HEK293 (cell line): ENCODE data around the gene LRCH4.

ENCODE experiments used
- SCRT1 ChIP-seq: fragments of 450-650 bp; formaldehyde crosslinking; IDR thresholded peaks from 2 replicates; pipeline ENCODE4 v1.5.1; 2016; ENCODE audit warnings: missing biosample characterization, missing genetic modification characterization, borderline replicate concordance
- SP2 ChIP-seq: fragments of 450-650 bp; formaldehyde crosslinking; IDR thresholded peaks from 2 replicates; pipeline ENCODE4 v1.5.1; 2016; ENCODE audit warnings: missing biosample characterization, missing genetic modification characterization
- ZBTB11 ChIP-seq: fragments of 450-650 bp; formaldehyde crosslinking; conservative IDR thresholded peaks from 2 replicates; pipeline ENCODE4 v1.5.1; 2016; ENCODE audit warnings: low read depth, missing biosample characterization, missing genetic modification characterization
- ZBTB48 ChIP-seq: fragments of 450-650 bp; formaldehyde crosslinking; IDR thresholded peaks from 2 replicates; pipeline ENCODE4 v1.5.1; 2016; ENCODE audit warnings: missing biosample characterization, missing genetic modification characterization
- ZNF112 ChIP-seq: fragments of 450-650 bp; formaldehyde crosslinking; IDR thresholded peaks from 2 replicates; pipeline ENCODE4 v1.5.0; 2017; ENCODE audit warnings: missing biosample characterization, missing genetic modification characterization
- ZNF169 ChIP-seq: fragments of 450-650 bp; formaldehyde crosslinking; IDR thresholded peaks from 2 replicates; pipeline ENCODE4 v1.5.1; 2016; ENCODE audit warnings: missing biosample characterization, missing genetic modification characterization
- ZNF174 ChIP-seq: fragments of 450-650 bp; formaldehyde crosslinking; IDR thresholded peaks from 2 replicates; pipeline ENCODE4 v1.5.0; 2017; ENCODE audit warnings: missing biosample characterization, mild to moderate bottlenecking, missing genetic modification characterization
- ZNF24 ChIP-seq: fragments of 450-650 bp; formaldehyde crosslinking; IDR thresholded peaks from 2 replicates; pipeline ENCODE4 v1.5.1; 2016; ENCODE audit warnings: missing biosample characterization, missing genetic modification characterization
- ZNF518A ChIP-seq: fragments of 450-650 bp; formaldehyde crosslinking; conservative IDR thresholded peaks from 2 replicates; pipeline ENCODE4 v1.5.1; 2016; ENCODE audit warnings: low read depth, missing biosample characterization, missing genetic modification characterization
- ZNF585B ChIP-seq: fragments of 450-650 bp; formaldehyde crosslinking; IDR thresholded peaks from 2 replicates; pipeline ENCODE4 v1.5.1; 2016; ENCODE audit warnings: missing biosample characterization, missing genetic modification characterization
- ZNF692 ChIP-seq: fragments of 450-650 bp; formaldehyde crosslinking; IDR thresholded peaks from 2 replicates; pipeline ENCODE4 v1.5.1; 2016; ENCODE audit warnings: missing biosample characterization, missing genetic modification characterization
- ZSCAN30 ChIP-seq: fragments of 450-650 bp; IDR thresholded peaks from 2 replicates; pipeline ENCODE4 v1.5.1; 2018; ENCODE audit warnings: missing biosample characterization, mild to moderate bottlenecking, missing genetic modification characterization, moderate library complexity
- TF ChIP-seq, protein P1 (sequence below): fragments of 450-650 bp; formaldehyde crosslinking; IDR thresholded peaks from 2 replicates; pipeline ENCODE4 v1.5.1; 2016; ENCODE audit warnings: missing biosample characterization, missing genetic modification characterization
- TF ChIP-seq, protein P2 (sequence below): fragments of 450-650 bp; formaldehyde crosslinking; IDR thresholded peaks from 2 replicates; pipeline ENCODE4 v1.5.1; 2016; ENCODE audit warnings: missing biosample characterization, missing genetic modification characterization

Gene LRCH4

DNA sequence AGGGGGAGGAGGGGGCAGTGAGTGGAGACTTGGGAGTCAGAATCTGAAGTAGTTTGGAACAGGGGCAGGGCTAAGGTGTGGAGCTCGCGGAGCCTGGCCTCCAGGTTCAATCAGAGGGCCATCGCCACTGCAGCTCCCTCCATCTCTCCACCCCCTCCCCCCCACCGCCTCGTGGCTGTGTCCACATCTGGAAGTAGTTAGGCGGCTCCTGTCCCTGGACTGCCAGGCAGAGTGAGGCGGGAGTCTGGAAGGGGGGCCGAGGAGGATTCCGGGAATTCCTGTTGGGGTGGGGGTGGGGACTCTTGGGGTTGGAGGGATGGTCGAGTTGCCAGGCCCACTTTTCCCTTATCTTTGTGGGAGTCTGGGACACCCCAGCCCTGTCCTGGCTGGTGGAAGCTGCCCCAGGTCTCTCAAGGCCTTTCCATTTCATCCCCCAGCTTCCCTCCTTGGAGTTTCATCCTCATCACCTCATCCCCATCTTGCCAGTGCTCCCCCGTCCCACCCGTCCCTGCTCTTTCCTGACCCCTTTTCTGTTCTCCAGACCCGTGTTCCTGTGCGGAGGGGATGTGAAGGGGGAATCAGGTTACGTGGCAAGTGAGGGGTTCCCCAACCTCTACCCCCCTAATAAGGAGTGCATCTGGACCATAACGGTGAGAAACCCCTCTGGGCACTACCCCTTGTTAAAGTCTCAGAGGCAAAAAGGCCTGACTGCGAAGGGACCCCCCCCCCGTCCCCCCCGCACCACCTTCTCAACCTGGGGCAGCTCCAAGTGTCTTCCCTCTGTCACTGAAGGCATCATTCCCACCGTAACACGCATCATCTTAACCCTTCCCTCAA is 17.2 kb upstream of the LRCH4 start (continued):
- TF ChIP-seq ZNF518A (tag by site-specific recombination) = no peak
- no peak for TF ChIP-seq ZNF169 (tag by site-specific recombination)
- no peak for TF ChIP-seq ZNF692 (tag by site-specific recombination)
- TF ChIP-seq, protein P1, sequence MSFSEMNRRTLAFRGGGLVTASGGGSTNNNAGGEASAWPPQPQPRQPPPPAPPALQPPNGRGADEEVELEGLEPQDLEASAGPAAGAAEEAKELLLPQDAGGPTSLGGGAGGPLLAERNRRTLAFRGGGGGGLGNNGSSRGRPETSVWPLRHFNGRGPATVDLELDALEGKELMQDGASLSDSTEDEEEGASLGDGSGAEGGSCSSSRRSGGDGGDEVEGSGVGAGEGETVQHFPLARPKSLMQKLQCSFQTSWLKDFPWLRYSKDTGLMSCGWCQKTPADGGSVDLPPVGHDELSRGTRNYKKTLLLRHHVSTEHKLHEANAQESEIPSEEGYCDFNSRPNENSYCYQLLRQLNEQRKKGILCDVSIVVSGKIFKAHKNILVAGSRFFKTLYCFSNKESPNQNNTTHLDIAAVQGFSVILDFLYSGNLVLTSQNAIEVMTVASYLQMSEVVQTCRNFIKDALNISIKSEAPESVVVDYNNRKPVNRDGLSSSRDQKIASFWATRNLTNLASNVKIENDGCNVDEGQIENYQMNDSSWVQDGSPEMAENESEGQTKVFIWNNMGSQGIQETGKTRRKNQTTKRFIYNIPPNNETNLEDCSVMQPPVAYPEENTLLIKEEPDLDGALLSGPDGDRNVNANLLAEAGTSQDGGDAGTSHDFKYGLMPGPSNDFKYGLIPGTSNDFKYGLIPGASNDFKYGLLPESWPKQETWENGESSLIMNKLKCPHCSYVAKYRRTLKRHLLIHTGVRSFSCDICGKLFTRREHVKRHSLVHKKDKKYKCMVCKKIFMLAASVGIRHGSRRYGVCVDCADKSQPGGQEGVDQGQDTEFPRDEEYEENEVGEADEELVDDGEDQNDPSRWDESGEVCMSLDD (tag by site-specific recombination) = peak; percentile 19; the same call in 1 of the 2 replicates
- TF ChIP-seq ZNF24 = no peak
- TF ChIP-seq ZNF585B (tag by site-specific recombination) = no peak
- TF ChIP-seq SCRT1 (tag by site-specific recombination) = no peak
- TF ChIP-seq ZNF112 (tag by site-specific recombination) = no peak
- TF ChIP-seq ZBTB48 (tag by site-specific recombination) = no peak
- TF ChIP-seq, protein P2, sequence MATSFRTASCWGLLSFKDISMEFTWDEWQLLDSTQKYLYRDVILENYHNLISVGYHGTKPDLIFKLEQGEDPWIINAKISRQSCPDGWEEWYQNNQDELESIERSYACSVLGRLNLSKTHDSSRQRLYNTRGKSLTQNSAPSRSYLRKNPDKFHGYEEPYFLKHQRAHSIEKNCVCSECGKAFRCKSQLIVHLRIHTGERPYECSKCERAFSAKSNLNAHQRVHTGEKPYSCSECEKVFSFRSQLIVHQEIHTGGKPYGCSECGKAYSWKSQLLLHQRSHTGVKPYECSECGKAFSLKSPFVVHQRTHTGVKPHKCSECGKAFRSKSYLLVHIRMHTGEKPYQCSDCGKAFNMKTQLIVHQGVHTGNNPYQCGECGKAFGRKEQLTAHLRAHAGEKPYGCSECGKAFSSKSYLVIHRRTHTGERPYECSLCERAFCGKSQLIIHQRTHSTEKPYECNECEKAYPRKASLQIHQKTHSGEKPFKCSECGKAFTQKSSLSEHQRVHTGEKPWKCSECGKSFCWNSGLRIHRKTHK = no peak
- peak; percentile 75 for TF ChIP-seq SP2 (tag by site-specific recombination)
- no peak for TF ChIP-seq ZBTB11 (tag by site-specific recombination)
- TF ChIP-seq ZNF174 (tag by site-specific recombination) = no peak
- TF ChIP-seq ZSCAN30 = peak; percentile 88
- TF ChIP-seq, all 188 proteins: peak for 24
